ENCODE measurements around the gene CFL1. TPM values are rescaled to one million over a fixed set of nuclear protein-coding genes. Genes with fewer than 3 reads are reported as not detected.

CFL1 gene
- total and polyA plus RNA-seq, 2 experiments from 2014 or later, result 1,393 to 2,124 TPM

DNA sequence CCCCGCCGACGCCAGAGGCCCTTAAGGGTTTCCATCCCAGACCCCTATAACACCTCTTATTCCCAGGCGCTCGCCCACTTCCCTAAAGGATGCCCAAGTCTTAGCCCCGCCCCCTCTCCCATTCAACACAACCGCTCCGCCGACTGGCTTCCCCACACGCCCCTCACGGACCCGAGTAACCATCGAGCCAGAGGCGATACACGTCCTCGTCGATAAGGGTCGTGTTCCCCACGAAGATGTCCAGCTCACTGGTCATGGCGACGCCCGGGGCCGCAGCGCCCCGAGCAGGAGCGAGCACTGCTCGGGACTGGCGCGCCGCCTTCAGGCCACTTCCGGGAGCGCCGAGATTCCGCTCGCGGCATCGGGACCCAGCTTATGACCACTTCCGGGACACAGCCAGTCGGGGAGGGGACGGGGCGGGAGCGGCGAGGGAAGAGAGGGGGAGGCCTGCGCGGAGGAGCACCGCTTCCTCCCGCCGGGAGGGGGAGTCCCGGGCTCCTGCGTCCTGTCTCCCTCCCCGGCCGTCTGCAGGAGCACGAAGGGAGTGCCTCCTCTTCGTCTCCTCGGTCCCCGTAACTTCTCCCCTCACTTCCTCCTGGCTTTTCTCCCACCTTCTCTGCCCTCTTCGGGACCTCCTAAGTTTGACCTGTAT, 30.3 kb upstream of the CFL1 start, which contains the start of gene FIBP (continued):
- TF ChIP-seq, protein P1, sequence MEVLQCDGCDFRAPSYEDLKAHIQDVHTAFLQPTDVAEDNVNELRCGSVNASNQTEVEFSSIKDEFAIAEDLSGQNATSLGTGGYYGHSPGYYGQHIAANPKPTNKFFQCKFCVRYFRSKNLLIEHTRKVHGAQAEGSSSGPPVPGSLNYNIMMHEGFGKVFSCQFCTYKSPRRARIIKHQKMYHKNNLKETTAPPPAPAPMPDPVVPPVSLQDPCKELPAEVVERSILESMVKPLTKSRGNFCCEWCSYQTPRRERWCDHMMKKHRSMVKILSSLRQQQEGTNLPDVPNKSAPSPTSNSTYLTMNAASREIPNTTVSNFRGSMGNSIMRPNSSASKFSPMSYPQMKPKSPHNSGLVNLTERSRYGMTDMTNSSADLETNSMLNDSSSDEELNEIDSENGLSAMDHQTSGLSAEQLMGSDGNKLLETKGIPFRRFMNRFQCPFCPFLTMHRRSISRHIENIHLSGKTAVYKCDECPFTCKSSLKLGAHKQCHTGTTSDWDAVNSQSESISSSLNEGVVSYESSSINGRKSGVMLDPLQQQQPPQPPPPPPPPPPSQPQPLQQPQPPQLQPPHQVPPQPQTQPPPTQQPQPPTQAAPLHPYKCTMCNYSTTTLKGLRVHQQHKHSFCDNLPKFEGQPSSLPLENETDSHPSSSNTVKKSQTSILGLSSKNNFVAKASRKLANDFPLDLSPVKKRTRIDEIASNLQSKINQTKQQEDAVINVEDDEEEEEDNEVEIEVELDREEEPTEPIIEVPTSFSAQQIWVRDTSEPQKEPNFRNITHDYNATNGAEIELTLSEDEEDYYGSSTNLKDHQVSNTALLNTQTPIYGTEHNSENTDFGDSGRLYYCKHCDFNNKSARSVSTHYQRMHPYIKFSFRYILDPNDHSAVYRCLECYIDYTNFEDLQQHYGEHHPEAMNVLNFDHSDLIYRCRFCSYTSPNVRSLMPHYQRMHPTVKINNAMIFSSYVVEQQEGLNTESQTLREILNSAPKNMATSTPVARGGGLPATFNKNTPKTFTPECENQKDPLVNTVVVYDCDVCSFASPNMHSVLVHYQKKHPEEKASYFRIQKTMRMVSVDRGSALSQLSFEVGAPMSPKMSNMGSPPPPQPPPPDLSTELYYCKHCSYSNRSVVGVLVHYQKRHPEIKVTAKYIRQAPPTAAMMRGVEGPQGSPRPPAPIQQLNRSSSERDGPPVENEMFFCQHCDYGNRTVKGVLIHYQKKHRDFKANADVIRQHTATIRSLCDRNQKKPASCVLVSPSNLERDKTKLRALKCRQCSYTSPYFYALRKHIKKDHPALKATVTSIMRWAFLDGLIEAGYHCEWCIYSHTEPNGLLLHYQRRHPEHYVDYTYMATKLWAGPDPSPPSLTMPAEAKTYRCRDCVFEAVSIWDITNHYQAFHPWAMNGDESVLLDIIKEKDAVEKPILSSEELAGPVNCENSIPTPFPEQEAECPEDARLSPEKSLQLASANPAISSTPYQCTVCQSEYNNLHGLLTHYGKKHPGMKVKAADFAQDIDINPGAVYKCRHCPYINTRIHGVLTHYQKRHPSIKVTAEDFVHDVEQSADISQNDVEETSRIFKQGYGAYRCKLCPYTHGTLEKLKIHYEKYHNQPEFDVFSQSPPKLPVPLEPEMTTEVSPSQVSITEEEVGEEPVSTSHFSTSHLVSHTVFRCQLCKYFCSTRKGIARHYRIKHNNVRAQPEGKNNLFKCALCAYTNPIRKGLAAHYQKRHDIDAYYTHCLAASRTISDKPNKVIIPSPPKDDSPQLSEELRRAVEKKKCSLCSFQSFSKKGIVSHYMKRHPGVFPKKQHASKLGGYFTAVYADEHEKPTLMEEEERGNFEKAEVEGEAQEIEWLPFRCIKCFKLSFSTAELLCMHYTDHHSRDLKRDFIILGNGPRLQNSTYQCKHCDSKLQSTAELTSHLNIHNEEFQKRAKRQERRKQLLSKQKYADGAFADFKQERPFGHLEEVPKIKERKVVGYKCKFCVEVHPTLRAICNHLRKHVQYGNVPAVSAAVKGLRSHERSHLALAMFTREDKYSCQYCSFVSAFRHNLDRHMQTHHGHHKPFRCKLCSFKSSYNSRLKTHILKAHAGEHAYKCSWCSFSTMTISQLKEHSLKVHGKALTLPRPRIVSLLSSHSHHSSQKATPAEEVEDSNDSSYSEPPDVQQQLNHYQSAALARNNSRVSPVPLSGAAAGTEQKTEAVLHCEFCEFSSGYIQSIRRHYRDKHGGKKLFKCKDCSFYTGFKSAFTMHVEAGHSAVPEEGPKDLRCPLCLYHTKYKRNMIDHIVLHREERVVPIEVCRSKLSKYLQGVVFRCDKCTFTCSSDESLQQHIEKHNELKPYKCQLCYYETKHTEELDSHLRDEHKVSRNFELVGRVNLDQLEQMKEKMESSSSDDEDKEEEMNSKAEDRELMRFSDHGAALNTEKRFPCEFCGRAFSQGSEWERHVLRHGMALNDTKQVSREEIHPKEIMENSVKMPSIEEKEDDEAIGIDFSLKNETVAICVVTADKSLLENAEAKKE (CRISPR knock-in tag; IDR thresholded peaks at IDR 0.05), result no peak
- no peak for TF ChIP-seq JUNB (IDR thresholded peaks at IDR 0.05; ENCODE audit: unreplicated experiment)
- TF ChIP-seq, protein P2, sequence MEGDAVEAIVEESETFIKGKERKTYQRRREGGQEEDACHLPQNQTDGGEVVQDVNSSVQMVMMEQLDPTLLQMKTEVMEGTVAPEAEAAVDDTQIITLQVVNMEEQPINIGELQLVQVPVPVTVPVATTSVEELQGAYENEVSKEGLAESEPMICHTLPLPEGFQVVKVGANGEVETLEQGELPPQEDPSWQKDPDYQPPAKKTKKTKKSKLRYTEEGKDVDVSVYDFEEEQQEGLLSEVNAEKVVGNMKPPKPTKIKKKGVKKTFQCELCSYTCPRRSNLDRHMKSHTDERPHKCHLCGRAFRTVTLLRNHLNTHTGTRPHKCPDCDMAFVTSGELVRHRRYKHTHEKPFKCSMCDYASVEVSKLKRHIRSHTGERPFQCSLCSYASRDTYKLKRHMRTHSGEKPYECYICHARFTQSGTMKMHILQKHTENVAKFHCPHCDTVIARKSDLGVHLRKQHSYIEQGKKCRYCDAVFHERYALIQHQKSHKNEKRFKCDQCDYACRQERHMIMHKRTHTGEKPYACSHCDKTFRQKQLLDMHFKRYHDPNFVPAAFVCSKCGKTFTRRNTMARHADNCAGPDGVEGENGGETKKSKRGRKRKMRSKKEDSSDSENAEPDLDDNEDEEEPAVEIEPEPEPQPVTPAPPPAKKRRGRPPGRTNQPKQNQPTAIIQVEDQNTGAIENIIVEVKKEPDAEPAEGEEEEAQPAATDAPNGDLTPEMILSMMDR (conservative IDR thresholded peaks at IDR 0.05; ENCODE audit: low read depth in 2 of 2), result peak; percentile 58 to 63
- no peak for TF ChIP-seq ZNF331 (CRISPR knock-in tag; IDR thresholded peaks at IDR 0.05; ENCODE audit: low read depth)
- no peak for TF ChIP-seq ZNF114 (CRISPR knock-in tag; IDR thresholded peaks at IDR 0.05)
- TF ChIP-seq, protein P3, sequence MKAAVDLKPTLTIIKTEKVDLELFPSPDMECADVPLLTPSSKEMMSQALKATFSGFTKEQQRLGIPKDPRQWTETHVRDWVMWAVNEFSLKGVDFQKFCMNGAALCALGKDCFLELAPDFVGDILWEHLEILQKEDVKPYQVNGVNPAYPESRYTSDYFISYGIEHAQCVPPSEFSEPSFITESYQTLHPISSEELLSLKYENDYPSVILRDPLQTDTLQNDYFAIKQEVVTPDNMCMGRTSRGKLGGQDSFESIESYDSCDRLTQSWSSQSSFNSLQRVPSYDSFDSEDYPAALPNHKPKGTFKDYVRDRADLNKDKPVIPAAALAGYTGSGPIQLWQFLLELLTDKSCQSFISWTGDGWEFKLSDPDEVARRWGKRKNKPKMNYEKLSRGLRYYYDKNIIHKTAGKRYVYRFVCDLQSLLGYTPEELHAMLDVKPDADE (IDR thresholded peaks at IDR 0.05), result 0 out of 2 replicates have a peak, but pooled peaks have one; percentile 61
- TF ChIP-seq POLR2AphosphoS5 (IDR thresholded peaks at IDR 0.05; ENCODE audit: low read depth), result peak; percentile 95
- no peak for TF ChIP-seq EZH2phosphoT487 (IDR thresholded peaks at IDR 0.05; ENCODE audit: unreplicated experiment)
- TF ChIP-seq CREB1 (CRISPR knock-in tag; IDR thresholded peaks at IDR 0.05; ENCODE audit: low read depth), result peak; percentile 91
- no peak for TF ChIP-seq EZH2 (IDR thresholded peaks at IDR 0.05; ENCODE audit: low read depth, unreplicated experiment)
- TF ChIP-seq STAT1 (IDR thresholded peaks at IDR 0.05; ENCODE audit: unreplicated experiment), result no peak
- TF ChIP-seq NANOG (IDR thresholded peaks at IDR 0.05; ENCODE audit: borderline replicate concordance), result no peak

Data from GM23338 (cell line).